Globus pallidus (tissue), 1 donor: ENCODE data around the gene GPR84.

ENCODE experiments used
- DNase-seq: peaks from one replicate; pipeline ENCODE4 v3.0.0-alpha.2; 2015; ENCODE audit warnings: low spot score

The GPR84 gene

DNA sequence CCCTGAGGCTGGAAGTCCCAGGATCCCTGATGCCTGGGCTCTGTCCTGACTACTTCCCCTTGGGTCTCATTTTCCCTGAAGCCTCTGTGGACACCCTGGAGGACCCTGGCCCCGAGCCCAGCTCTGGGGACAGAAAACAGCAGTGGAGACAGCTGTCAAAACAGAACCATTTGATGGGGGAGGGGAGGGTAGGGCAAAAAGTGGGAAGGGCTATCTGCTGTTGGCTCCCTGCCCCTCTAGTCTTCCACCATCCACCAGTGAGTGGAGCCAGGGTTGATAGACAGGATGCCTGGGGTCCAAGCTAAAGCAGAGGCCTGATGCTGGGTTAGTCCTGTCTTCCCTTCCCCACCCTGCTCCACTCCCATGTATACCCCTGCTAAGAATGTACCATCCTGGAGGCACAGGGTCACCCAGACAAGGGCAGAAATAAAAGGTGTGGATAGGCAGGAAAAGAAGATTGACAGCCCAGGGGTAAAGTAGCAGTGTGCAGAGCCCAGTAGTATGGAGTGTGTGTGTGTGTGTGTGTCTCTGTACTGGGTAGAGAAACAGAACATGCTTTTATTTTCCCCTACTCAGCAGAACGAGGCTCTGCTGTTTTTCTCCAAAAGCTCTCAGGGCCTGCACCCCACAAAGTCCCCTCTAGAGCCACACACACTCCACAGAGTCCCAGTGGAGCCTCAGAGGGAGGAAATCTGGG lies 10.4 kb upstream of the GPR84 start:
- DNase-seq: no peak

DNA sequence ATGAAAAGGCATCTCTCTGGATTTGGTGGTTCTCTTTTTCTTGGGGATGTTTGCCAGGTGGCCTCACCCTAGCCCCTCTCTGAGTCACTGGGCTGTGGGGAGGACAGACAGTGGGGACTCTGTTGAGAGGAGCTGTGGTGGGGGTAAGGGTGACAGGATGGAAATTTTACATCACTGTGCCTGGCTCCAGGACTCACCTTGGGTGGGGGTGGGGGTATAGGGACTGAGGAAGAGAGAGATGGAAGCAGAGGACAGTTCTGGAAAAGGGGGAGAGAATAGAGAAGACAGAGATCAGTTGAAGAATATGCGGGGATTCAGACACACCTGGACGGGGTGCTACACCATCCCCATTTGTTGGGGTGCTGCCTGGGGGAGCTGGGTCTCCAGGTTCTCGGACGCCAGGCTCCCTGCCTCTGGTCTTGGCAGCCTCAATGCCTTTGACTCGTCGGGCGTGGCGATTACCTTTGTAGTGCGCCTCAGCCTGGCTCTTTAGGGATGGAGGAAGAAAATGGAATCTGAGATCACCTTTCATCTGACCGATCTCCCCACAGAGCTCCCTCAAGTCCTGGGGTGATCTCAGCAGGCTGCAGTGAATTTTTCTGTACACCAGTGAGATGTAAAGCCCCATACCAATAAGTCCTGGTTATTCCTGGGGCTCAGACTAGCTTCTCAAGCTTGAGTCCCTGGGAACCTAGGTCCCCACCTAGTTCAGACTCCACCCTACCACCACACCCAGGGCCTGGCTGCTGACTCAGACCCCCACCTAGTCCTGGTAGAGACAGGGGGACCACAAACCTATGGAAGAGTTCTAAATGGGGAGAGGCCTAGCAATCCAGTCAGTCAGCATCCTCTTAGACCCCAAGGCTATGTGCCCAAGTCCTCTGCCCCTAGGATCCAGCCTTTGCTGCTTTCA lies 9.6 kb upstream of the GPR84 start:
- no peak for DNase-seq

DNA sequence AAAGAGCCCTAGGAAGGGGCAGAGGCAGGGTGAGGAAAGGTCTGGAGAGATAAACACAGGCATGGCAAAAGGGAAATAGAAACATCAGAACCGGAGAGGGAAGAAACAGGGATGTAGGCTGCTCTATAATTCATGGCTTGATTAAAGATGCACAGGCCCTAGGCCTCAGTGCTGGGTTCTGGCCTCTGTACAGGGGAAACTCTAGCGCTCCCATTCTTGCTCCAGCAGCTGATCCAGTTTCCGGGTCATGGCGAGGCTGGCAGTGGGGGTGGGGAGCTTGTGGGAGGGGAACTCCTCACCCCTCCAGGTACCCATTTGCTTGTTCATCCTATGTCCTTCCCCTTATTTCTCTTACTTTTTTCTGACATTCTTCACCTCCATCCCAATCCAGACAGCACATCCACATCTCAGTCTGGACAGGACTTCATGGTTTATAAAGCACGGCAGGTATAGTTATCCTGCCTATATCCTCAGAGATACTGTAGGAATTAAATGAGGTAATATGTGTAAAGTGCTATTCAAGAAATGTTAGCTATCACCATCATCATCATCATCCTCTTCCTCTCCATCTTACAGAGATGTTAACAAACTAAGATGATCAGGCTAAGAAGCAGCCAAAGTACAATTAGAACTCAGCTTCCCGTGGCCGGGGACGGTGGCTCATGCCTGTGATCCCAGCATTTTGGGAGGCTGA lies 8.0 kb upstream of the GPR84 start:
- no peak for DNase-seq

DNA sequence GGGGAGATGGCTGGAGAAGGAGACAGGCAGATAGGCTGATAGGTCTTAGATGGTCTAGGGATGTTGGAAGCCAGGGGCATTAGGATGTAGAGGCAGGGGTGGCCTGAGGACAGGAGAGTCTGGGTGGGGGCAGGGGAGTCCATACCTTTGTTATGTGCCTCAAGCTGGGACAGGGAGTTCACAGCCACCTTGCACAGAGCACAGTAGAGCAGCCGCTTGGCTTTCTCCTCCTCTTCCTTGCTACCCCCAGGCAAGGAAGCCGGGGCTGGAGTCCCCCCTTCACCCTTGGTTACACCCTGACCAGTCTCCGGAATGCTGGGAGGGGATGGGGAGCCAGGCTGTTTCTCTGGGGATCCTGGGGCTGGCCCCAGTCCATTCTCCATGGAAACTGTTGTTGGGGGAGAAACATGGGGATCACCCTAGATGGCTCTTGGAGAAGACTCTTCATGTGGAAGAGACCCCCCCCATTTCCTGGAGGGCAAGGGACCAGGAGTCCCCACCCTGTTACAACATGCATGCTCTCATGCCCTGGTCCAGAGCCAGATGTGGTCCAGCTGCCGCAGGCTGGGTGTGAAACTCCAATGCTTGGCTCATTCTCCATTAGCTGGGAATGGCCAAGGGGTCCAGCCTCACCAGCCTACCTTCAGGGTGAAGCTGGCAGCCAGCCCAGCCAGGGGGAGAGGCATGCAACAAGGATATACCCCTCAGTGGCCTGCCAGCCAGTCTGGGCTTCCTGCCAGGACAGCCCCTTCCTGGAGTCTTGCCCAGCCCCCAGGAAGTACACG lies 7.2 kb upstream of the GPR84 start:
- no peak for DNase-seq

DNA sequence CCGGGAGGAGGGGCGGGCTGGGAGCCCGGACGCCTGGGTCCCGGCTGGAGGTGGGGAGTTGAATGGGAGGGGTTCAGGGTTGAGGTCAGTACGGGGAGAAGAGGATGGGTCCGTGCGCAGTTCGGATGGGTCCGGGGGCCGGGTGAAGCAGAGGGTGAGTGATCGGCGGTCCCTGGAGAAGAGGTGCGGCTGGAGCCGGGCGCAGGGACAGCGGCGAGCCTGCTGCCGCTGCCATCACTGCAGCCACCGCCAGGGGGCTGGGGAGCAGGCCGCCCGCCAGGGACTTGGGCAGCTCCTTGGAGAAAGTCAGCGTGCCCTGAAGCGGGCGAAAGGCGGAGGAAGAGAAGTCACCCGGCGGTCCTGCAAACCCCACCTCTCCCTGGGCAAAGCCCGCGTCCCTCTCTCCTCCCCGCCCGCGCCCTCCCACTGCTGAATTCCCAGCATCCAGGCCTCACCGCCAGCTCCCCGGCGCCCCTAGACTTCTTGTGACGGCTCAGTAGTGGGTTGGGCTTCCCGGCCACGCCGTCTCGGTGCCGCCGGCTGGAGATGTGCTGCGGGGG lies 6.0 kb upstream of the GPR84 start:
- DNase-seq: peak; percentile 79

DNA sequence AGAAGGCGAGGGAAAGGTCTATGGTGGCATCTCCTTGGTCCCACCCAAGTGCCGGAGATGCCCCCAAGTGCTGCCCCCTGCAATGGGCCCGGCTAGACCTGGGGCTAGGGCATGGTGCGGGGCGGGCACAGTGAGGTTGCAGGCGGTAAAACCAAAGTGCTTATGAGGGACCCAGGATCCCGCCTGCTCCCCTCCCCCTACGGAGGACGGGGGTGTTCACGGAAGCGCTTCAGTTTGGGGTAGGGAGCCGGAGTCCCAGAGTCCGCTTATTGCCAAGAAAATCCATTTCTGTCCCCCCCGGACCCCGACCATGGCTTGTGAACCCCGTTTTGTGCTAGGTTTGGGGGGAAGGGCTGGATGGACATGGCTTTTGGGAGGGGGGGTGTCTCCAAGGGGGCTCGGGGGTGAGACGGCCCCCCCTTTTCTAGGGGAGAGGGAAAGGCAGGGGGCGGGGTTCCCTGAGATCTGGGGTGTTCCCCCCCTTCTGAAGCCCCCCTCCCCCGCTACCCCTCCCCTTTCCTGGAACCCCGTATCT lies 5.4 kb upstream of the GPR84 start:
- no peak for DNase-seq

DNA sequence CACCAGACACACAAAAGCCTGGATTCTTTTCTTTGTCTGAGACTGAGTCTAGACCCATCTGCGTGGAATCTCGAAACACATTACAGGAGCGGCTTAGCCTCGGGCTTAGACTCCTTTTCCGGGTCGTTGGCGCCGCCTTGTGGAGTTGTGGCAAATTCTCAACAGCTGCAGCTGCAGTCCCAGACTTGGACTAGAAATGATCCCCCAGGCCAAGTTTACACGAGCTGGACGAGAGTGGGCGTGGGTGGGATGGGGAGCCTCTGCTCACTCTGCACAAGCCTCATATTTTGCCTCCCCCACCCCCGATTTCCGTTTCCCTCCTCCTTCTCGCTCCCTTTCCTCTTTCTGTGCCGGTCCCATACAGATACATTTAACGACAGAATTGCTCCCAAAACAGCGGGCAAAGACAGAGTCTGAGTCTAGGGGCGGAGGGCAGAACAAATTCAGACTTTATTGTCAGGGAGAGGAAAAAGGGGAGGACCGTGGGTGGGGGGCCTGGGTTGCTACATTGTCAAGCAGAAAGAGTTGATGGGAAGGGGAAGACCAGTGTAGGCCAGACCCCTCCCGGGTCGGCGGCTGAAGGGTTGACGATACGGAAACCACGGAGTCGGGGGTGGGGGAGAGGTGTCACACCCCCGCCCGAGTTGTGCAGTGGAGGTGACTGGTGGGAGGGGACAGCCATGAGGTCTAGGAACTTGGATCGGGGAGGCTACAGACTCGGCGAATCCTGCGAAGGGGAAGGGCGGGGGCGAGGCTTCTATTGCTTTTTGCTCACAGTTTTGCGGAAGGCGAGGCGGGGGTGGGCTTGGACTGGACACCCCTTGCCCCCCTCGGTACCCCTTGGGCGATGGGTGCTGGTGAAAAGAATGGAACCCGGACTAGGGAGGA lies 4.7 kb upstream of the GPR84 start:
- DNase-seq: peak; percentile 86

DNA sequence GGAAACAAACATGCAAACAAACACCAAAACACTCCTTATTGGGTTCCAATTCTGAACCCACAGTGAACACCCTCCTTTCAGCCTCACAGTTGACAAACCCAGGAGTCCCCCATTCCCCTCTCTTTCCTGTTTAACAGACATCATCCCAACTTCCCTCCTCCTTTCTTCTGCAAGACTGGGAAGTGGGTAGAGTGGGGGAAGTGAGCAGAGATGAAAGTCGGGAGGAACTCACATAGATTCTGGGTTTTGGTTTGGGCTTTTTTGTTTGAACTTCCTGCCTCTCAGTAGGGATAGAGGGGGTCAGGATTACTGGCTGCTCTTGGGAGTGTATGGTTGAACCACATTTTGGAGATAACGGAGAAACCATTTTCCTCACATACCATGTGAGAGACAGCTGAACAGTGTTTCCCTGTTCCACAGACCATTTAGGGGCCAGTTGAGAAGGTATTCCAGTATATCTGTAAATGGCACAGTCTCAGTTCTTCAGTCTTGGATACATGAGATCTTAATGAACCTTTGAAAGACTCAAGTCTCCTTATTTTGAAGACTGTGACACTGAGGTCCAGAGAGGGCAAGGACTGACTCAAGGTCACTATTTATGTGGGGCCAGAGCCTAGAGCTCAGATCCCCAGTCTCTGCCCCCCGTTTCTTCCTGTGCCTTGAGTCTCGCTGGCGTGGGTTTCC lies 3.9 kb upstream of the GPR84 start:
- no peak for DNase-seq

DNA sequence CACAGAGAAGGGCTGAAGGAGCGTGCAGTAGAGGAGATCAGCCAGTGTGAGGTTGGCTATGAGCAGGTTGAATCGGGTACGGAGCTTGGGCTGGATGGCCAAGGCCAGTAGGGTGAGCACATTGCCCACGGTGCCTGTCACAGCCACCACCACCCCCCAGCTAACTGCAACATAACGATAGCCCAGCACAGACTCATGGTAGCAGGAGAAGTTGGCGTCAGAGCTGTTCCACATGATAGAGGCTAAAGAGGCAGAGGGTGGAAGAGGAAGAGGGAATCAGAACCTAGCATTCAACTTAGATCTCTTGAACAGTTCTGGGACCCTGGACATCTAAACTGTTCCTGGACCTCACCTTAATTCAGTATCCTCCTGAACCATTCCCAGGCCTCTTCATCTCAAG lies 668 bp downstream of the GPR84 start:
- no peak for DNase-seq

DNA sequence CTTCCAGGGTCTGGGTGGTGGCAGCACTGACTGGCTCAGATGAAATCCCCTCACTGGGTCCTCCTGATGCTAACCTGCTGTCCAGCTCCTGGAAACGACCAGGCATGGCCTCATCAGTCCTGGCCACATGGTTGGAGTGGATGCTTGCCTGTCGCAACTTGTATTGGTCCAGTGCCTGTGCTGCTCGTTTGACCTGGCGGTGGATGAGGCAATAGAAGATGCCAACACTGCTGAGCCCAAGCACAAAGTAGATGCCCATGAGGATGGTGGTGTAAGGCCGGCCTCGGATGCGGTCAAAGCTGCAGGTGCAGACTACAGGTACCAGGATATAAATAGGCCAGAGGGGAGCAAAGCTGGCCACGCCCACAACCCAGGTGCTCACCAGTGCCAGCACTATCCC lies 1.2 kb downstream of the GPR84 start:
- no peak for DNase-seq

DNA sequence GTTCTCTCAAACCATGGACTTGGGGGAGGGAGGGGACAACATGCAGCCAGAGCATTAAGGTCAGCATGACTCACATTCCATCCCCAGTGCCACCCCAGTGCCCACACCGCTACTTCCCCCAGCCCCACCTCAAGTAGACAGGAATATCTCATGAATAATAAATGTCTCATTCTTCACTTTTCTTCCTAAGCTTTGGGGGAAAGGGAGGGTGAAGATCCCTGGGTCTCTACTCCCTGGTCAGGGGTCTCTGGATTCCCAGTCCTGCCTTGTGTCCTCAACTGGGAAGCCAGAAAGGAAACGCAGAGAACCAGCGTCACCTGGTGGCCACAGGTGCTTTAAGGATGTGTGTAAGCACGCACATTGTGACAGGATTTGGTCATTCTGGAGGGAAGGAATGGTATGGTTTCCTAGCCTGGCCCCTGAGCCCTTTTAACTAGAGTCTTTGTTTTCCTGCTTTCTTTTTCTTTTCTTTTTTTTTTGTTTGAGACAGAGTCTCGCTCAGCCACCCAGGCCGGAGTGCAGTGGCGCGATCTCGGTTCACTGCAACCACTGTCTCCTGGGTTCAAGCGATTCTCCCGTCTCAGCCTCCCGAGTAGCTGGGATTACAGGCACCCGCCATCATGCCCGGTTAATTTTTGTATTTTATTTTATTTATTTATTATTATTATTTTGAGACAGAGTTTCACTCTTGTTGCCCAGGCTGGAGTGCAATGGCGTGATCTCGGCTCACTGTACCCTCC lies 3.4 kb downstream of the GPR84 start:
- no peak for DNase-seq

DNA sequence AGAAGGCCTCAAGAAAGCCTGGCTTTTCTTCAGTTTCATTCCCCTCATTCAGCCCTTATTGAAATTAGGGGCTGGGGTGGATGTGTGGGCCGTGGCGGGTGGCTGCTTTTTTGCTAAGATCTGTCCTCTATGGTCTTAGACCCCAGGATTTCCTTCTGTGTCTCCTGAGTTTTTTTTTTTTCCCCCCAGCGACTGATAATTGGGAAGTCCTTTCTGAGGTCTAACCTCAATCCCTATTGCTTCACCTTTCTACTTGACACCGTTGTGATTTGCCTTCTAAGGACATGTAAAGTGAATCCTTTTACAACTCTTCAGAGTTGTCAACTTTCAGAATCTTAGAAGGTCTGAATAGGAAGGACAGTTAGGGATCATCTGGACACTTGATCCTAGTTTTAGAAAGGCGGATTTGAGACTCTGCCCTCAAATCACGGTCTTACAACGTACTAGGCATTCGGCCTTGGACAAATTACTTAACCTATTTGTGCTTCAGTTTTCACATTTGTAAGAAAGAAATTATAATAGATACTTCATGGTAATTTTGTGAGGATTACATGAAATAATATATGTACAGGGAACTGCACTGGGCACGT lies 4.4 kb downstream of the GPR84 start:
- no peak for DNase-seq

DNA sequence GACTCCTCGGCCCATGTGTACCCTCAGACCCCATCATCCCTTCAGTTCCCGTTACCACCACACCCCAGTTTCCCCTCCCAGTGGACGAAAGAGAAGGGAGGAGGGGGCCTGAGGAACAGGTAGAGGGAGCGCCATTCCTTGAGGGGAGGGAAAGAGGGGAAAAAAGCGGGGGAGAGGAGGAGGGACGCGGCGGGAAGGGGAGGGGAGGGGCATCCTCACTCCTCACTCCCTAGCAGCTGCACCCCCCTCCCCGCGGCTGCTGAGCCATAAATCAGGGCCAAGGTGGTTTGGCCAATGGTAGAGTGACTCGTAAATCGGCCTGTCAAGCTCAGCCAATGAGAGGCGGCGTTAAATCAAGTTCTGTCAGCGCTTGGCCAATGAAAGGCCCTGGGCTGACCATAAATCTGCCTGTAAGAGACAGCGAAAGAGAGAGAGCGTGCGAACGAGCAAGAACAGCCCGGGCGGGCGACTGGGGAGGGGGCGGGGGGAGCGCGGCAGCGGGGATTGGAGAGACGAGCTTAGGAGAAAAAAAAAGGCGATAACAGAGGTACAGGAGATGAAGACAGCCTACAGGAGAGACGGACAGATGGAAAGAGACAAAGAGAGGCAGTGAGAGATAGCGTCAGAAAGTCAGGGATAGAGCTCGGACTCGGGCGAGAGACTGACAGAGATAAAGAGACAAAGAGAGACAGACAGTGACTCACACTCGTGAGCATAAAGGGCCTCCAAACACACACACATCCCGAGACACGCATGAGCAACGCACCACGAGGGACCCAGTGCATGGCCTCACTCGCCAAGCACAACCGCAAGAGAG lies 5.1 kb downstream of the GPR84 start:
- DNase-seq: peak; percentile 99

DNA sequence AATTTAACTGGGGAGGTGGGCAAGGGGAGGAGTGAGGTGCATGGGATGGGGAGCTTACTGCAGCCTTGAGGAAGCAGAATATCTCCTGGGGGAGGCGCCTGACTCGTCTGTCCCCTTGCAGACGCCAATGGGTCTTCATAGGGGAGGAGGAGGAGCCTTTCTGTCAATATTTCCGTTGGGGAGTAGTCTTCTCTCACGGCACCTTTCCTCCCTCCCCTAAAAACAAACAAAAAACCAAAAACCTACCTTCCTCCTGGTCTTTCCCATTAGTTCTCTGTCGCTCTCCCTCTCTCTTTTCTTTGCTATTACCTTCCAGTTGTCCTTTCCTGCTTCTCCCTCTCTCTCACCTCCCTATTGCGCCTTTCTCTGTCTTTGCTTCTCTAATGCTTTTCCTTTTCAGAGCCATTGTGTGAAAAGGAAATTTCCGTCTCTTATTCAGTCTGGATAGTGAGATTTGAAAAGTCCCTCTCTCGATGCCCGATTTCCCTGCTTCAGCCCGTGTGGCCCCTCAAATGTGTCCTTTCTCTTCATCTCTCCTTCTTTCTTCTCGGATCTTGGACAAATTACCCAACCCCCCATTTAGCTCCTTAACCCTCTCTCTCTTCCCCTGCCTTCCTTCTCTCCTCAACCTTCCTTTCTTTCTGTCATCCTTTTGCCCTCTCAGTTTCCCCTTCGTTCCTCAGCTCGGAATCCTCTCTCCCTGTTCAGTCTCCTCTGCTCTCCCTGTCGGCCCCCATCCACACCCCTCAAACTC lies 5.9 kb downstream of the GPR84 start:
- no peak for DNase-seq

DNA sequence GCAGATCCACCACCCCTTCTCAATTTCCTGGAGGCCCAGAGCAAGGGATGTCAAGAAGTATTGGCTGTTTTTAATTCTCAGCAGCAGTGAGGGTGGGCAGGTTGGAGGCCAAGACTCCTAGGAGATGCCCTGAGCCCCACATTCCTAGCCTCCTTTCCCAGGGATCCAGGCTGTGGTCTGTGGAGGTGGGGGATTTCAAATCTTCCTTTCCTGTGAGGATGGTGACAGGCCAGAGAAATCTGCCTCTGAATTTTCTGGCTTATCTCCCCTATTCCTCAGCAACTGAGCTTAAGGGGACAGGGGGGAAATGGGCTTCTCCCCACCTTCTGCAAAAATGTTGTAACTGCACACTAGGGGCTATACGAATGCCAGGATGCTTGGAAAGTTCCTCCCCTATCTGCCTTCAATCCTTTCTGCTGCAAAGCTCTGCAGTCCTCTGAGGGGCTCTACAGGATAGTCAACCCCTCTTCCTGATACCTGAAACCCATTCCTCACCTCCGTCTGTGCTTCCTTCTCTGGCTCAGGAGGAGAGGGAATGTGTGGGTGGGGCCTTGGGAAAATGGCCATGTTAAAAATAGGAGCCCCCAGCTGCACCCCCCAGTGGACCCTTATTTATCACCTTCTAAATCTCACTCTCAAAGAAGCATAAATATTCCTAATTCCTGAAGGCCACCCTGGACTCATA lies 6.6 kb downstream of the GPR84 start:
- no peak for DNase-seq

DNA sequence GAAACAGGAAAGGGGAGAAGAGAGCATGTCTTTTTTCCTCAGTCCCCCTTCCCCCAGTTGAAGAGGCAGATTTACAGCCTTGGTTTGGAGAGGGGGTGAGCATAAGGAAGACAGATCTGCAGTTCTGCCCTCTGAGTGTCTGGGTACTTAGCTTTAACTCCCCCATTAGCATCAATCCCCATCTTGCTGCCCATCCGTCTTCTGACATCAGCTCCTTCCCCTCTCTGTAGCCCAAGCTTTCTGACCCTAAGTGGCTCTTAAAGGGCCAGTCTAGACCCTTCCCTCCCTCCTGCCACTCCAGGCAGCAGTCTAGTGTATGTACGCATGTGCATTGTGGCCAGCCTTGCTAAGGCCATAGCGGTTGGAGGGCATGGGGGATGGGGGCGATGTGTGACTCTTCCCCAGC lies 7.3 kb downstream of the GPR84 start:
- DNase-seq: no peak
